GM10266 (cell line): ENCODE data around the gene DTNBP1.

Experiments used
- DNase-seq: peaks from one replicate; pipeline ENCODE4 v3.0.0; 2012; ENCODE audit errors: extremely low spot score
- CTCF ChIP-seq: IDR thresholded peaks from 2 replicates; pipeline ENCODE4 v1.5.1; 2012; ENCODE audit warnings: mild to moderate bottlenecking, low read depth; ENCODE audit not compliant: control insufficient read depth, insufficient read depth; ENCODE audit errors: missing control alignments

DTNBP1 gene

DNA sequence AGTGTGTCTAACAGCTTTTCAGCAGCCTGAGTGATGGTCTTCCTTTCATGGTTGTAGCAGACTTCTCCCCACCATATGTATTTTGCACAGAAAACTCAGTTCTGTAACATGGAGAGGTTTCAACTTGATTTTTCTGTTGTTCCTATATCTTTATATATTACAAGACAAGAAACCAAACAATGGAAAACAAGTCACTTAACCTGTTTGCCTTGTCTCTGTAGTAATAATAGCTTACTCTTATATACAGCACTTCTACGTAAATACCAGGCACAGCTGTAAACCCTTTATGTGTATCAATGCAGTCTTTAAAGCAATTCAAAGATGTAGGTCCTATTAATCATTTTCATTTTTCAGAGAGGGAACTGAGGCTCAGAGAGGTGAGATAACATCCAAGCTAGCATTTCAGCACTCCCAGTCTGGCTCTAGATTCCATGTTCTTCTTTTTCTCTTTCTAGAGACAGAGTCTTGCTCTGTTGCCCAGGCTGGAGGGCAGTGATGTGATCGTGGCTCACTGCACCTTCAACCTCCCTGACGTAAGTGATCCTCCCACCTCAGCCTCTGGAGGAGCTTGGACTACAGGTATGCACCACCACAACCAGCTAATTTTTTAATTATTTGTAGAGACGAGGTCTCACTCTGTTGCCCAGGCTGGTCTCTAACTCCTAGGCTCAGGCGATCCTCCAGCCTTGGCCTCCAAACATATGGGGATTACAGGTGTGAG, 90.4 kb downstream of the DTNBP1 start:
- no peak for TF ChIP-seq CTCF
- DNase-seq: no peak

- DNase-seq: no peak
- TF ChIP-seq CTCF: no peak
These were observed 92.7 kb downstream of the DTNBP1 start for GRCh38 chr6:15570171-15570570.

GRCh38 chr6:15569035-15569995, 93.5 kb downstream of the DTNBP1 start:
- no peak for TF ChIP-seq CTCF
- no peak for DNase-seq

- TF ChIP-seq CTCF: no peak
- DNase-seq: no peak
These were observed 99.9 kb downstream of the DTNBP1 start for GRCh38 chr6:15562977-15563376.

GRCh38 chr6:15561447-15562199, 101.2 kb downstream of the DTNBP1 start:
- DNase-seq: no peak
- TF ChIP-seq CTCF: no peak

GRCh38 chr6:15560713-15561112, 102.1 kb downstream of the DTNBP1 start:
- no peak for TF ChIP-seq CTCF
- no peak for DNase-seq
